ENCODE results near the gene AQP4.

Gene AQP4

DNA sequence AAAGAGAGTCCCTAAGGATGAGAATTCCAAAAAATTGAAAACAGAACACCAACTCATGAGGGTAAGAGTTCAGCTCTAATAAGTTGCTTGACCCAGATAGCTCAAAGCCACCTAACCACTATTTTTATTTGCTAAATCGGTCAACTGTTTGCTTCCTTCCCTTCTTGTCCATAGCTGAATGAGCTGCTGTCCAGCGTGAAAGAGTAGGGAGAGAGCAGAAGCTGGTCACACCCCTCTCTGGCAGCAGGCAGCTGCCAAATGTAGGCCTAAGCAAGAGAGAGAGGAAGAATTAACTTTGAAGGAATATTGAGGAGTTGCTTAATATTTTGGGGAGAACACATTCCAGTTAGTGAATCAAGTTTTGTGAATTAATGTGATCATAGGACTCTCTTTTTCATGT is 25.9 kb downstream of the AQP4 start:
- DNase-seq (ENCODE audit: low read depth in 2 of 2): no peak

DNA sequence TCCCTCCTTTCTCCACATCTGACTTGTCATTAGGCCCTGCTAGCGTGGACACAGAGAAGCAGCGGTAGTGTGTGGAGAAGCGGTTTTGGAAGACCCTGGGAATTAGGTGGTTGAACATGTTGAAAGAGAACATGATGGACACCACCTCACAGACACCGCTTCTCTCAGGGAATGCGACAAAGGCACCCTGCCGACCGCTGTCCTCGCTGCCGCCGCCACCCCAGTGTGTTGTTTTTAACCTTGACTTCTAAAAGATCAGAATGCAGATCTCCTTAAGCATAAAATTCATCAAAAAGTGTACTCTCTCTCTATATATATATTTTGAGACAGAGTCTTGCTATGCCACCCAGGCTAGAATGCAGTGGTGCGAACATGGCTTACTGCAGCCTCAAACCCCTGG is 33.2 kb downstream of the AQP4 start:
- DNase-seq (ENCODE audit: low read depth in 2 of 2): no peak

- DNase-seq (ENCODE audit: low read depth in 2 of 2): no peak
These were observed 37.9 kb downstream of the AQP4 start for GRCh38 chr18:26827581-26827980.

DNA sequence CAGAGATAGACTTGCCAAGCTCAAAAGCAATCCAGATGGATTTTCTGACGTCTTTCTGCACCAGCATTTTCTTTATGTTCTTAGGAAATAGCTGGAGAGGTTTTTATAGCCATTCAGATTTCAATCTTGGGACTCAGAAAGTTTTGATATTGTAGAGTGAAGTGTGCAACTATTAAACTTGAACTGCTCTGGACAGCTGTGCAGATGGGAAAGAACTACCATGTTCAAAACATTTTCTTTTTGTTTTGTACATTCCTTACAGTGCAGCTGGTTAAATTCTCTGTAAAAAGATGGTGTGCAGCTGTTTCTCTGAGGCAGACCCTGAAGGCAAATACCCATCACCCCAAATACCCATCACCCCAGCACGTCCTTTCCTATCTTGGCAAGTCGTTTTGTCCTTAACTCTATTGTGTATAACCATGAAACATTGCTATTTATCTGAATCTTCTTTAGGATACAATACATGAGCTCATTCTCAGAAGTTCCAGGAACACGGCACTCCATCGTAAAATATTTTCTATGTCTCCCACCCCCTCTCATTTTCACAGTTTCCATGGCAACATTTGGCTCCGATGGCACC is 38.8 kb downstream of the AQP4 start:
- no peak for DNase-seq (ENCODE audit: low read depth in 2 of 2)

DNA sequence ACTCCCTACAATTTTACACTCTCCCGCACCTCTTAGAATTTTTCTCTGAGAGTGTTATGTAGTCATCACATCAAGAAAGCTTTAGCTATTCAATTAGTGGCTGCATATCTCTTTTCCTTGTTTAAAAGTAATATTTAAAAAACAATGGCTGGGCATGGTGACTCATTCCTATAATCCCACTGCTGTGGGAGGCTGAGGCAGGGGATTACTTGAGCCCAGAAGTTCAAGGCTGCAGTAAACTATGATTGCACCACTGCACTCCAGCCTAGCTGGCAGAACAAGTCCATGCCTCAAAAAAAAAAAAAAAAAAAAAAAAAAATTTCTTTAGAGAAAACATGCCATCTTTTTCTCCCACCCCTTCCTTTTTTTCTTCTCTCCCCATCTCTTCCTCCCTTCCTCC is 44.3 kb downstream of the AQP4 start:
- no peak for DNase-seq (ENCODE audit: low read depth in 2 of 2)

DNA sequence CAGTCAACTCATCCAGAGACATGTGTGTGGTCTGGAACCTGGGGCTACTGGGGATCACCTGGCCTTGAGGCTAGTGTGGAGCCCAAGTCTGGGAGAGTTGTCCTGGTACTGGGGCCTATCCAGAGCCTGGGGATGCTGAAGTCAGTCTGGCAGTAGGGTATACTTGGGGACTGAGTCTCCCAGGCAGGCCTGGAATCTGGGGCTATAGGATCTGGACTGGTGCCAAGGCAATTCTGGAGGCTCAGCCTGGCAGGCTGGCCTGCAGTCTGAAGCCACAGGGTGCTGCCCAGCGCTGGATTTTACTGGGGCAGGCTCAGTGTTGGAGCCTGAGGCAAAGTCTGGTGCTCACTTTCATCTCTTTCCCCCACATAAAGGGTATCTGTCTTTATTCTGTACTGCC is 46.5 kb downstream of the AQP4 start:
- no peak for DNase-seq (ENCODE audit: low read depth in 2 of 2)

DNA sequence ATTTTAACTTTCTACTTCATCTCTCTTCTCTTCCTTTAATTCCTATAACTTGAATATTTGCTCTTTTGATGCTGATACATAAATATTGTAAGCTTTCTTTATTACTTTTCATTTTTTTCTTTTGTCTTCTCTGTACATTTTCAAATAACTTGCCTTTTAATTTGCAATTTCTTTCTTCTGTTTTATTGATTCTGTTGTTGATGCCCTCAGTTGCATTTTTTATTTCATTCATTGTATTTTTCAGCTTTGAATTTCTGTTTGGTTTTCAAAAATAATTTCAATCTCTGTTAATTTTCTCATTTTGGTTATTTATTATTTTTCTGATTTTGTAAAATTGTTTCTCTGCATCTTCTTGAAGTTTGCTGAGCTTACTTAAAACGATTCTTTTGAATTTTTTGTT is 47.0 kb downstream of the AQP4 start:
- DNase-seq (ENCODE audit: low read depth in 2 of 2): no peak

GRCh38 chr18:26813043-26813442 is 52.5 kb downstream of the AQP4 start:
- DNase-seq (ENCODE audit: low read depth in 2 of 2): no peak

DNA sequence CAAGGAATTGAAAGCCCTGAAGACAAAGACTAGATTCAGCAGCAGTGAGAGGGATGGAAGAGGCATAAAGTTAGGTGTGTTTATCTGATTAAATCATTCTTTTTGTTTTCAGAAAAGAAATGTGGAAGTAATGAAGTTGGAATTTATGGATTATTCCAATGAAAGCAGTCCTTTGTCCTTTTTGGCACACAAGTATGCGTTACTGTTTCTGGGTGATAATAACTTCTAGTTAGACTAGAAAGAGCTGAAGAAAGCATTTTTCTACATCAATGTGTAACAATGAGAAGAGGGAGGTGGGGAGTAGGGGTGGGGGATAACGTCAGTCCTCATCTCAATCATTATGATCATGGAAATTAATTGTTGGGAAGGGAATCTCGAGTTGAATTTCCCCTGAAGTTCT is 53.0 kb downstream of the AQP4 start:
- DNase-seq (ENCODE audit: low read depth in 2 of 2): no peak

- DNase-seq (ENCODE audit: low read depth in 2 of 2): no peak
These were observed 56.2 kb downstream of the AQP4 start for GRCh38 chr18:26809346-26809745.

- no peak for DNase-seq (ENCODE audit: low read depth in 2 of 2)
These were observed 59.3 kb downstream of the AQP4 start for GRCh38 chr18:26806224-26806623.

DNA sequence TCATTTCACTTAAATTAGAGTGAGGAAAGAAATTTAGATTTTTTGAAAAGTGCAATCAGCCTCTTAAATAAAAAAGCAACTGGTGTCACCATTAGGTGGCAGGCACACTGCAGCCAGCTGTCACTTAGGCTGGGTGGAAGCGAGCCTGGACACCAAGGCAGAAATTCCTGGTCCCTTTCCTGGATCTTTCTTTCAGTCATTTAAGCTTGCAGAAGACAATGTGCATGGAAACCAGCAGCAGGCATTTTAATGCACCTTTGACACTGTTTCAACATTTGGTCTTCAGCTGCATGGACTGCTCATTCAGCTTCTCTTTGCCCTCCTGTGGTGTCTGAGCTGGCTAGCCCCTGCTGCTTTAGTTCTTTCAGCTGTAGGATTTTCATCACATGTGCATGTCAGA is 61.0 kb downstream of the AQP4 start:
- no peak for DNase-seq (ENCODE audit: low read depth in 2 of 2)

DNA sequence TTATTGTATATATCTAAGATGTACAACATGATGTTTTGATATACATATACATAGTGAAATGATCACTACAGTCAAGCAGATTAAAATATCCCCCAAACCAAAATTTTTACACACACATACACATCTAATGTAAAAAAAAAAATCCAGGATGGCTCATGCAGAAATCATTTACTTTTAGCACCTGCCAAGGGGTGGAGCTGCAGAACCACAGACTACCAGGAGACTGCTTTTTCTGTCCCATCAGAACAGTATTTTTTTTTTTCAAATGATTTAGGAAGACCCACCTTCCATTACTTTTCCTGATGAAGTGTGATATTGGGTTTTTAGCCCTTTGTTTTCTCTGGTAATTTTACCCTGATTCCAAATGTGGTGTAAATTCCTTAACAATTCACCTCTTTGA is 61.9 kb downstream of the AQP4 start:
- no peak for DNase-seq (ENCODE audit: low read depth in 2 of 2)

DNA sequence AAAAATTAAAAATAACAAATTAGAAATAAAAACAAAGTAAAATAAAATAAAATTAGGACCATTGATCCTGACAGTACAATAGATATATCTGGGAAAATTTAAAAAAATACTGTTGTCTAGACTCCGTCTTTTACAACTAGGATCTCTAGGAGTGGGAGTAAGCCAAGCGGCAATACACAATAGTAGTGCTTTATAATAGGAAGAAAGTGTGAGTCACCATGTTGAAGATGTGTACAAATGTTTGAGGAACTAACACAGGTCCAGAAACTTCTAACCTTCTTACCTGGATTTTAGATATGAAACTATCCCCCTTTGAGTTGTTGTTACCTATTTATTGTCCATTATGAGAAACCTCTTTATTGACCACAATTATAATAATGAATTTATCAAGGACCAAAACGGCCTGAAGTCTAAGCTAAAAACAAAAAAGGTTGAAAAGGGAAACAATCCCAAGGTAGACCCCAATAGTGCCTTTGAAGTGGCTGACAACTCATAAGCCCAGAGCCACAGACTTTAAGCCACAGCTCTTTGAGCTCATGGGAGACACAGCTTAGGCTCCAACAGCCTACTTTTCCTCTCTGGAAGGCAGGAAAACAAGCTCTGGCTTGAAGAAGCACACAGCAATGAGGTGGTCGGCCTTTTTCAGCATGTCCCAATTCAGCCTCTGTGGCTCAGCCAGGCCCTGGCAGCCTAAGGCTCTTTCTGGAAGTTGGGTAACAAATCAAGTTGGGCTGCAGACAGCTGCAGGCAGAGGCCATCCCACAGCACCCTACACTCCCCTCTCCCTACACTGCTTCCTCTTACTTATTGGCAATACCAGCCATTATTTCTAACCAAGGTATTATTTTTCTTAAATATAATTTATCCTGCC is 62.9 kb downstream of the AQP4 start:
- no peak for DNase-seq (ENCODE audit: low read depth in 2 of 2)
